ENCODE results near the gene DHRS11.
A peak's percentile ranks its signal among the peaks of the same experiment; 100 is the strongest.

GRCh38 chr17:36602924-36603384 lies 11.3 kb downstream of the DHRS11 start:
- TF ChIP-seq CTCF (conservative IDR thresholded peaks at IDR 0.05) (peak; percentile 96), EZH2 (IDR thresholded peaks at IDR 0.05; ENCODE audit: low read depth) (no peak)
